NCI-H2107 treated with DMSO at 0.1 percent for 48 hours (cell line): ENCODE results near the gene CDC73.
A peak's percentile ranks its signal among the peaks of the same experiment; 100 is the strongest.

ENCODE experiments used
- DNase-seq: peaks from one replicate; lab custom pipeline; 2025; ENCODE audit not compliant: unreplicated experiment; lab: John Stamatoyannopoulos, UW

CDC73 gene

GRCh38 chr1:193121616-193122593, at the start of gene CDC73:
Gene CDC73 (plus strand): TSS chr1:193122031. CDS start chr1:193122201, 170 bp downstream.
- peak; percentile 88 for DNase-seq

- no peak for DNase-seq
Observed at GRCh38 chr1:193077991-193078390, 43.8 kb upstream of the CDC73 start.

- no peak for DNase-seq
Observed at GRCh38 chr1:193079187-193079586, 42.6 kb upstream of the CDC73 start.

GRCh38 chr1:193083365-193084088, 38.3 kb upstream of the CDC73 start:
- no peak for DNase-seq

- DNase-seq = no peak
Observed at GRCh38 chr1:193085263-193085662, 36.6 kb upstream of the CDC73 start.

GRCh38 chr1:193086342-193086741, 35.5 kb upstream of the CDC73 start:
- no peak for DNase-seq

GRCh38 chr1:193087893-193088292, 33.9 kb upstream of the CDC73 start:
- DNase-seq = no peak

GRCh38 chr1:193090865-193091264, 31.0 kb upstream of the CDC73 start:
- DNase-seq = no peak

- DNase-seq = no peak
Observed at GRCh38 chr1:193094112-193094511, 27.7 kb upstream of the CDC73 start.

GRCh38 chr1:193102662-193103061, 19.2 kb upstream of the CDC73 start:
- no peak for DNase-seq

GRCh38 chr1:193103759-193104501, 17.9 kb upstream of the CDC73 start:
- DNase-seq = no peak

GRCh38 chr1:193104502-193104906, 17.3 kb upstream of the CDC73 start:
- DNase-seq = peak; percentile 41

GRCh38 chr1:193104907-193105820, 16.7 kb upstream of the CDC73 start, which contains the start of gene GLRX2:
Gene GLRX2 (minus strand): TSS chr1:193105414. CDS start chr1:193105382, 32 bp downstream.
- DNase-seq = peak; percentile 86

GRCh38 chr1:193105821-193106177, 16.0 kb upstream of the CDC73 start:
- DNase-seq = no peak

GRCh38 chr1:193108471-193108870, 13.4 kb upstream of the CDC73 start:
- no peak for DNase-seq

GRCh38 chr1:193109619-193110018, 12.2 kb upstream of the CDC73 start:
- no peak for DNase-seq

- DNase-seq = no peak
Observed at GRCh38 chr1:193110246-193110645, 11.6 kb upstream of the CDC73 start.

GRCh38 chr1:193110864-193111263, 11.0 kb upstream of the CDC73 start:
- no peak for DNase-seq

- no peak for DNase-seq
Observed at GRCh38 chr1:193111641-193112090, 10.2 kb upstream of the CDC73 start.
